PC-3 (cell line): Measurements from ENCODE around the gene SLC51B.
"Not testable (repeated sequence)": the region's sequence is repeated elsewhere in the genome, so short reads cannot be mapped to it uniquely, and the experiment has no call there.

ENCODE experiments used
- CTCF ChIP-seq: fragments of 300-600 bp; sonication (generic); conservative IDR thresholded peaks from 2 replicates; pipeline ENCODE4 v1.5.1; 2017; ENCODE audit warnings: antibody characterized with exemption, low read depth, mild to moderate bottlenecking, low read length
- EZH2 ChIP-seq: fragments of 300-600 bp; sonication (generic); IDR thresholded peaks from one replicate; pipeline ENCODE4 v1.6.1; 2017; ENCODE audit warnings: antibody characterized with exemption, mild to moderate bottlenecking, low read length; ENCODE audit not compliant: unreplicated experiment

GRCh38 chr15:65099801-65100200, 54.6 kb downstream of the SLC51B start:
- TF ChIP-seq CTCF, EZH2: not testable (repeated sequence)
